ENCODE results near the gene MTAP. TPM values are rescaled to one million over a fixed set of nuclear protein-coding genes. Genes with fewer than 3 reads are reported as not detected.

Gene MTAP
- polyA plus RNA-seq, 1 donor from 2014 or later = 7.7 TPM

DNA sequence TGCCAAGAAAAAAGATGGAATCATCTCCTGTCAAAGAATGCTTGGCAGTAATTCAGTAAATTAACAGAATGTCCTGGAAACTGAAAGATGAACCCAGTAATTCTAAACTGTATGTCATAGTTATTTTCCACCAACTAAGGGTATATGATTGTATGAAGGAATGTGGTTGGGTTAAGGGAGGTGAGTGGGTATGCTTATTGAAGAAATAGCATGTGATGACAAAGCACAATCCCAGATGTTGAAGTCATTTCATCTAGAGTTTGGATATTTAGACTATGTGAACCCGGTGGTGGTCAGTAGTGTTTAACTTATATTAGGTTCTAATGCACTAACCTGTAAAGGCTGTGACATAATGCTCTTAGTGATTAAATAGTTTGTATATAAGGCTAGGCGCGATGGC, 104.4 kb downstream of the MTAP start:
- no peak overlapping the region for H2AFZ ChIP-seq (ENCODE audit: low read depth, low read length)
- TF ChIP-seq MXI1 (conservative IDR thresholded peaks at IDR 0.05; ENCODE audit: poor library complexity, severe bottlenecking) (no peak), POLR2AphosphoS5 (IDR thresholded peaks at IDR 0.05) (no peak), EP300 (conservative IDR thresholded peaks at IDR 0.05; ENCODE audit: poor library complexity, severe bottlenecking) (no peak), RAD21 (conservative IDR thresholded peaks at IDR 0.05) (no peak), EZH2 (IDR thresholded peaks at IDR 0.05; ENCODE audit: borderline replicate concordance, insufficient read depth, low read length, poor library complexity, severe bottlenecking) (no peak), SMC3 (conservative IDR thresholded peaks at IDR 0.05; ENCODE audit: poor library complexity) (no peak), TAF1 (IDR thresholded peaks at IDR 0.05; ENCODE audit: low read depth) (no peak)
- TF ChIP-seq, protein P1, sequence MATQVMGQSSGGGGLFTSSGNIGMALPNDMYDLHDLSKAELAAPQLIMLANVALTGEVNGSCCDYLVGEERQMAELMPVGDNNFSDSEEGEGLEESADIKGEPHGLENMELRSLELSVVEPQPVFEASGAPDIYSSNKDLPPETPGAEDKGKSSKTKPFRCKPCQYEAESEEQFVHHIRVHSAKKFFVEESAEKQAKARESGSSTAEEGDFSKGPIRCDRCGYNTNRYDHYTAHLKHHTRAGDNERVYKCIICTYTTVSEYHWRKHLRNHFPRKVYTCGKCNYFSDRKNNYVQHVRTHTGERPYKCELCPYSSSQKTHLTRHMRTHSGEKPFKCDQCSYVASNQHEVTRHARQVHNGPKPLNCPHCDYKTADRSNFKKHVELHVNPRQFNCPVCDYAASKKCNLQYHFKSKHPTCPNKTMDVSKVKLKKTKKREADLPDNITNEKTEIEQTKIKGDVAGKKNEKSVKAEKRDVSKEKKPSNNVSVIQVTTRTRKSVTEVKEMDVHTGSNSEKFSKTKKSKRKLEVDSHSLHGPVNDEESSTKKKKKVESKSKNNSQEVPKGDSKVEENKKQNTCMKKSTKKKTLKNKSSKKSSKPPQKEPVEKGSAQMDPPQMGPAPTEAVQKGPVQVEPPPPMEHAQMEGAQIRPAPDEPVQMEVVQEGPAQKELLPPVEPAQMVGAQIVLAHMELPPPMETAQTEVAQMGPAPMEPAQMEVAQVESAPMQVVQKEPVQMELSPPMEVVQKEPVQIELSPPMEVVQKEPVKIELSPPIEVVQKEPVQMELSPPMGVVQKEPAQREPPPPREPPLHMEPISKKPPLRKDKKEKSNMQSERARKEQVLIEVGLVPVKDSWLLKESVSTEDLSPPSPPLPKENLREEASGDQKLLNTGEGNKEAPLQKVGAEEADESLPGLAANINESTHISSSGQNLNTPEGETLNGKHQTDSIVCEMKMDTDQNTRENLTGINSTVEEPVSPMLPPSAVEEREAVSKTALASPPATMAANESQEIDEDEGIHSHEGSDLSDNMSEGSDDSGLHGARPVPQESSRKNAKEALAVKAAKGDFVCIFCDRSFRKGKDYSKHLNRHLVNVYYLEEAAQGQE (IDR thresholded peaks at IDR 0.05; ENCODE audit: borderline replicate concordance) = no peak
- TF ChIP-seq, protein P2, sequence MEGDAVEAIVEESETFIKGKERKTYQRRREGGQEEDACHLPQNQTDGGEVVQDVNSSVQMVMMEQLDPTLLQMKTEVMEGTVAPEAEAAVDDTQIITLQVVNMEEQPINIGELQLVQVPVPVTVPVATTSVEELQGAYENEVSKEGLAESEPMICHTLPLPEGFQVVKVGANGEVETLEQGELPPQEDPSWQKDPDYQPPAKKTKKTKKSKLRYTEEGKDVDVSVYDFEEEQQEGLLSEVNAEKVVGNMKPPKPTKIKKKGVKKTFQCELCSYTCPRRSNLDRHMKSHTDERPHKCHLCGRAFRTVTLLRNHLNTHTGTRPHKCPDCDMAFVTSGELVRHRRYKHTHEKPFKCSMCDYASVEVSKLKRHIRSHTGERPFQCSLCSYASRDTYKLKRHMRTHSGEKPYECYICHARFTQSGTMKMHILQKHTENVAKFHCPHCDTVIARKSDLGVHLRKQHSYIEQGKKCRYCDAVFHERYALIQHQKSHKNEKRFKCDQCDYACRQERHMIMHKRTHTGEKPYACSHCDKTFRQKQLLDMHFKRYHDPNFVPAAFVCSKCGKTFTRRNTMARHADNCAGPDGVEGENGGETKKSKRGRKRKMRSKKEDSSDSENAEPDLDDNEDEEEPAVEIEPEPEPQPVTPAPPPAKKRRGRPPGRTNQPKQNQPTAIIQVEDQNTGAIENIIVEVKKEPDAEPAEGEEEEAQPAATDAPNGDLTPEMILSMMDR (IDR thresholded peaks at IDR 0.05; ENCODE audit: poor library complexity, severe bottlenecking) = no peak
- no peak overlapping the region for H3K27ac ChIP-seq (ENCODE audit: low read length)
- no peaks in the 10 kb centered on the region for H3K79me2 ChIP-seq (replicated peaks; ENCODE audit: insufficient read depth, low read length)
- H3F3A ChIP-seq (ENCODE audit: insufficient read depth, low read length, poor library complexity, severe bottlenecking) = no peaks in the 10 kb centered on the region
- no peak overlapping the region for H3K4me3 ChIP-seq (ENCODE audit: low read length)
- H3K9me3 ChIP-seq (ENCODE audit: low read length) = peaks cover 6% of the 10 kb centered on the region
- H3K27me3 ChIP-seq (ENCODE audit: insufficient read depth, low read depth, low read length) = no peaks in the 10 kb centered on the region
- H3K9me2 ChIP-seq (ENCODE audit: insufficient read depth, low read length) = no peaks in the 10 kb centered on the region
- no peak overlapping the region for H3K9ac ChIP-seq (ENCODE audit: low read length)
- H4K20me1 ChIP-seq (ENCODE audit: insufficient read depth) = no peaks in the 10 kb centered on the region
- no peaks in the 10 kb centered on the region for H3K36me3 ChIP-seq (ENCODE audit: insufficient read depth, low read length)
- H3K4me2 ChIP-seq (ENCODE audit: low read length) = no peak overlapping the region

DNA sequence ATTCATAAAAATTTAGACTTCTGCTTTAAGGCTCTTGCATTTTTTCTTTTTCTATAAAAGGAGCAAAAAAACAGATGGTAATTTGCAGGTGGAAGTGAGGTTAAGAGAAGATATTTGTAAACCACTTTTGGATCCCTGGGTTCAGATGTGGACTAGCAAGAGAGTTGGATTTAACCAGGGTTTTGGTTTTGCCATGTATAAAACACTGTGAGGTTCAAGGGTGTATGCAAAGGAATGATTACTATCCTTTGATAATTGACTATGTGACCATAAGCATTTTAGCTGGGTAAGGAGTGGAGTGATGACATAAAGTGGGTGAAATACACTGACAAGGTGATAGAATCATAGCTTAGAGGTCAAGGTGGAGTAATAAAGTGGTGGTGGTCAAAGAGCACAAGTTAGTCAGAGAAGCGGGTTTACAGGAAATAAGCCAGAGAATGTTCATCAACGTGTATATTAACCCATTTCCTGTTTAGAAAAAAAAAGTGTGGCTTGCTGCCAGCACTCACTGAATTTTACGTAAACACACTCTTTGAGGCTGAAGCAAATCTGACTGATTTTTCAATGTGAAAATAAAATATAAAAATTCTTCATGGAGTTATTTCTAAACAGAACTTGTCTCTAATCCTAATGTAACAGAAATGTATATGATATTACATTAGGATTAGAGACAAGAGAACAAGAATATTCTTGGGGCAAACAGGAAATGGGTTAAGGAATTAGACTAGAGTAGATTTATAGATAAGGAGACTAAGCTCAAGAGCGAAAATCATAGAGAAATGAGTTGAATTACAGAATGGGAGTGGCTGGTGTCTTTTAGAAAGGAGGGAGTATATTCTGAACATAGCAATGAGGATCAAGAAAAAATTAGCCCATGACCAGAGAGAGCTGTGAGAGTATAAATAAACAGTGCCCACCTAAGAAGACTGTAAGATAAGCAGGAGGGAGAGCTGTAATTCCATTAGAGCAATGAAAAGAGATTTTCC, 117.2 kb downstream of the MTAP start:
- Histone ChIP-seq H3K36me3 (ENCODE audit: insufficient read depth, low read length) (no peaks in the 10 kb centered on the region), H3K9me3 (ENCODE audit: low read length) (no peaks in the 10 kb centered on the region), H3F3A (ENCODE audit: insufficient read depth, low read length, poor library complexity, severe bottlenecking) (no peaks in the 10 kb centered on the region), H3K27ac (ENCODE audit: low read length) (no peak overlapping the region), H4K20me1 (ENCODE audit: insufficient read depth) (no peaks in the 10 kb centered on the region), H2AFZ (ENCODE audit: low read depth, low read length) (no peak overlapping the region), H3K9ac (ENCODE audit: low read length) (no peak overlapping the region), H3K9me2 (ENCODE audit: insufficient read depth, low read length) (no peaks in the 10 kb centered on the region), H3K4me2 (ENCODE audit: low read length) (no peak overlapping the region), H3K27me3 (ENCODE audit: insufficient read depth, low read depth, low read length) (no peaks in the 10 kb centered on the region), H3K4me3 (ENCODE audit: low read length) (no peak overlapping the region), H3K79me2 (replicated peaks; ENCODE audit: insufficient read depth, low read length) (no peaks in the 10 kb centered on the region)
- TF ChIP-seq EZH2 (IDR thresholded peaks at IDR 0.05; ENCODE audit: borderline replicate concordance, insufficient read depth, low read length, poor library complexity, severe bottlenecking) = no peak
- TF ChIP-seq POLR2AphosphoS5 (IDR thresholded peaks at IDR 0.05) = no peak
- TF ChIP-seq, protein P2 (IDR thresholded peaks at IDR 0.05; ENCODE audit: poor library complexity, severe bottlenecking) = no peak
- TF ChIP-seq TAF1 (IDR thresholded peaks at IDR 0.05; ENCODE audit: low read depth) = no peak
- TF ChIP-seq, protein P1 (IDR thresholded peaks at IDR 0.05; ENCODE audit: borderline replicate concordance) = no peak
- TF ChIP-seq MXI1 (conservative IDR thresholded peaks at IDR 0.05; ENCODE audit: poor library complexity, severe bottlenecking) = no peak
- no peak for TF ChIP-seq RAD21 (conservative IDR thresholded peaks at IDR 0.05)
- no peak for TF ChIP-seq SMC3 (conservative IDR thresholded peaks at IDR 0.05; ENCODE audit: poor library complexity)
- TF ChIP-seq EP300 (conservative IDR thresholded peaks at IDR 0.05; ENCODE audit: poor library complexity, severe bottlenecking) = no peak

Data from neural cell (in vitro differentiated cells).